Thyroid gland (tissue), 4 donors: ENCODE data around the gene ZNF775. TPM values are rescaled to one million over a fixed set of nuclear protein-coding genes. Genes with fewer than 3 reads are reported as not detected.

Source experiments
- DNase-seq, 2 donors: peaks; one replicate each; pipeline ENCODE4 v3.0.0-alpha.2; 2019
- H3K27ac ChIP-seq, 3 donors: fragments of 200-600 bp; sonication (generic); 1 replicate in 2 of 3; 2 replicates in 1 of 3; pipeline ENCODE4 v1.5.1; 2016 to 2019; ENCODE audit warnings: mild to moderate bottlenecking in 1 of 3, moderate library complexity in 1 of 3
- H3K27me3 ChIP-seq: fragments of 200-600 bp; sonication (generic); one replicate; pipeline ENCODE4 v1.5.1; 2019
- H3K36me3 ChIP-seq, 2 donors: fragments of 200-600 bp; sonication (generic); one replicate each; pipeline ENCODE4 v1.5.1; 2016 to 2019
- H3K4me1 ChIP-seq, 2 donors: fragments of 200-600 bp; sonication (generic); one replicate each; pipeline ENCODE4 v1.5.1; 2017 to 2019
- H3K4me3 ChIP-seq, 3 donors: fragments of 200-600 bp; sonication (generic); replicated peaks in 1 of 3; 1 replicate in 2 of 3; 2 replicates in 1 of 3; pipeline ENCODE4 v1.5.1; 2016; ENCODE audit warnings: mild to moderate bottlenecking in 1 of 3
- H3K9me3 ChIP-seq: fragments of 200-600 bp; sonication (generic); one replicate; pipeline ENCODE4 v1.5.1; 2017
- CTCF ChIP-seq, 6 experiments: fragments of 200-600 bp in 3 of 6; fragments of 450-650 bp in 3 of 6; sonication (generic) in 3 of 6; IDR thresholded peaks; one replicate each; pipeline ENCODE4 v1.5.1; 2016 to 2019; ENCODE audit warnings: antibody characterized with exemption in 6 of 6, mild to moderate bottlenecking in 2 of 6, inconsistent platforms in 1 of 6, moderate library complexity in 1 of 6
- POLR2A ChIP-seq, 2 donors: fragments of 450-650 bp; IDR thresholded peaks; one replicate each; pipeline ENCODE4 v1.6.1; 2017; ENCODE audit warnings: antibody characterized with exemption in 2 of 2, mild to moderate bottlenecking in 2 of 2, moderate library complexity in 1 of 2
- WGBS, 2 donors: methylation state at CpG; one replicate each; pipeline ENCODE4 v1.1.5; 2017; 5-methylcytosine and 5-hydroxymethylcytosine counted together
- intact Hi-C: fragments of 100-400 bp; cut with DNase I; formaldehyde crosslinking; loops from one replicate; pipeline ENCODE4 v1.15.1; 2023
- total RNA-seq, 4 donors: library from RNA; depleted of rRNA; stranded (reverse); fragments of >200 nt; gene quantifications; one replicate each; pipeline ENCODE4 v1.2.3, GENCODE V29; 2016

The ZNF775 gene
- total RNA-seq, 4 donors from 2014 or later, result 4.3 to 7.5 (median 6.3) TPM

- peaks cover 10 to 13% of the 10 kb centered on the region in 2 donors for H3K4me1 ChIP-seq
- H3K27me3 ChIP-seq, result no peaks in the 10 kb centered on the region
- H3K9me3 ChIP-seq, result no peaks in the 10 kb centered on the region
- intact Hi-C loops, result no loop called here
- TF ChIP-seq POLR2A (IDR thresholded peaks at IDR 0.05) (no peak), CTCF (IDR thresholded peaks at IDR 0.05) (no peak)
- no peak overlapping the region for H3K27ac ChIP-seq
- 81 to 82% methylated on average over 7 of the region's 7 CpGs for WGBS, 2 donors
- DNase-seq, result peak; percentile 50 to 57
- no peak overlapping the region for H3K4me3 ChIP-seq
- H3K36me3 ChIP-seq, result no peaks in the 10 kb centered on the region
Measured at GRCh38 chr7:150431839-150432658, 52.9 kb downstream of the ZNF775 start.

- H3K9me3 ChIP-seq, result no peaks in the 10 kb centered on the region
- H3K27me3 ChIP-seq, result no peaks in the 10 kb centered on the region
- H3K27ac ChIP-seq, result no peak overlapping the region
- H3K36me3 ChIP-seq, result no peaks in the 10 kb centered on the region
- TF ChIP-seq CTCF (IDR thresholded peaks at IDR 0.05), result no peak
- intact Hi-C loops, result no loop called here
- 75 to 81% methylated on average over 12 to 14 of the region's 14 CpGs for WGBS, 2 donors
- DNase-seq, result no peak
- peaks cover 10 to 13% of the 10 kb centered on the region in 2 donors for H3K4me1 ChIP-seq
- no peak overlapping the region for H3K4me3 ChIP-seq
Measured at GRCh38 chr7:150432915-150433892, 54.1 kb downstream of the ZNF775 start.

GRCh38 chr7:150434240-150434639, 55.1 kb downstream of the ZNF775 start:
- Histone ChIP-seq H3K27me3 (no peaks in the 10 kb centered on the region), H3K27ac (no peak overlapping the region), H3K4me1 (peaks cover under 1 to 2% of the 10 kb centered on the region in 2 donors), H3K36me3 (no peaks in the 10 kb centered on the region), H3K4me3 (no peak overlapping the region), H3K9me3 (no peaks in the 10 kb centered on the region)
- intact Hi-C loops, result no loop called here
- WGBS, 2 donors, result 84 to 95% methylated on average over 8 of the region's 8 CpGs
- no peak for DNase-seq
- TF ChIP-seq POLR2A (IDR thresholded peaks at IDR 0.05) (no peak), CTCF (IDR thresholded peaks at IDR 0.05) (no peak)

GRCh38 chr7:150435047-150435389, 55.9 kb downstream of the ZNF775 start:
- no peaks in the 10 kb centered on the region for H3K9me3 ChIP-seq
- no peaks in the 10 kb centered on the region for H3K36me3 ChIP-seq
- H3K4me1 ChIP-seq, result no peaks in the 10 kb centered on the region
- no peaks in the 10 kb centered on the region for H3K27me3 ChIP-seq
- no peak for TF ChIP-seq POLR2A (IDR thresholded peaks at IDR 0.05)
- 78 to 84% methylated on average over 4 of the region's 4 CpGs for WGBS, 2 donors
- intact Hi-C loops, result no loop called here
- H3K27ac ChIP-seq, result no peak overlapping the region
- no peak overlapping the region for H3K4me3 ChIP-seq
- no peak for DNase-seq

- DNase-seq, result no peak
- Histone ChIP-seq H3K27ac (no peak overlapping the region), H3K27me3 (no peaks in the 10 kb centered on the region), H3K4me1 (no peaks in the 10 kb centered on the region), H3K4me3 (no peak overlapping the region), H3K36me3 (no peaks in the 10 kb centered on the region), H3K9me3 (no peaks in the 10 kb centered on the region)
- intact Hi-C loops, result no loop called here
- no peak for TF ChIP-seq POLR2A (IDR thresholded peaks at IDR 0.05)
- TF ChIP-seq CTCF (IDR thresholded peaks at IDR 0.05), result no peak
- WGBS, 2 donors, result 76 to 77% methylated on average over 8 of the region's 8 CpGs
Measured at GRCh38 chr7:150435390-150436073, 56.4 kb downstream of the ZNF775 start.
